NCI-H2227 (cell line): ENCODE results near the gene OTUD5.
A peak's percentile ranks its signal among the peaks of the same experiment; 100 is the strongest.

Source experiments
- DNase-seq: peaks from one replicate; lab custom pipeline; 2025; ENCODE audit not compliant: unreplicated experiment; lab: John Stamatoyannopoulos, UW

The OTUD5 gene

GRCh38 chrX:48972220-48973164 lies 15.1 kb upstream of the OTUD5 start:
- DNase-seq = peak; percentile 94

DNA sequence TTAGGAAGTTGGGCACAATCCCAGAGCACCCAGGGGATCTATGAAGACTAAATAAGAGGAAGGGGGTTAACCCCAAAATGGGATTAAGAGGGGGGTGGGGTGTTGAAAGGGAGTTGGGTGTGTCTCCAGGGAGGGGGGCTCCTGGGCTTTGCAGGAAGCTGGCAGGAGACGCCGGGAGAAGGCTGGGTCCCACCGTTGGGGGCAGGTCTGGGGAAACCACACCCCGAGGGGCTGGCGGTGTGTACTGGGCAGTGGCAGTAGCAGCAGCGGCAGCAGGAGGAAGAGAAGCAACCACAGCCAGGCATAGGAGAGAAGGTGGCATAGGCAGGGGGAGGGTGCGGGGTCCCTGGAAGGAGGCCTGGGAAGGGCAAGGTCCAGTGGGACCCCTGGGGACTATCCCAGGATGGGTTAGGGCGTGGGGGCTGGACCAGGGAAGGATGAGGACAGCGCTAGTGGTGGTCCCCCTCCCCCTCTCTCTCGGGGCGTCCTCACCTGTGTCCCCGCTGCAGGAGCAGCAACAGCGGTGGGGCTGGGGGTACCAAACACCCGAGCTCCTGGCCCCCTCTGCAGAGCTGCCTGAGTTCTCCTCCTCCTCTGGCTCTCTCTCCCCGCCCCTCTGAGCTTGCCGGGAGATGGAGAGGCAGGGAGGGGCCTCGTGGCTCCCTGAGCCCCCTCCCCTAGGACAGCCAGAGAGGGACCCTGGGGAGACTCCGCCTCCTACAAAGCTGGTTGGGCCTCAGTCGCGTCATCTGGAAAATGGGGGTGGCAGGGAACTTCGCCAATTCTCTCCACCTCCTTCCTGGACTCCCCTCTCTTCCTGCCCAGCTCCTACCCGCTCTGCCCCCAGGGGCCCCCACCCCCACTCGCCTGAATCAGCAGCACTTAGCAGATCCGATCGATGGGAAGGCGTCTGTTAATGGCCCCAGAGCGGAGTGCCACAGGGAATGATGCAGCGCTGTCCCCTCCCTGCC lies 14.1 kb upstream of the OTUD5 start, which contains the start of gene KCND1:
KCND1 (minus strand) TSS at position 596 of the 971 bp plus-strand sequence. CDS start 1,573 bp downstream, outside the sequence.
- peak; percentile 98 for DNase-seq

GRCh38 chrX:48969471-48969870 lies 12.1 kb upstream of the OTUD5 start:
- DNase-seq = no peak

DNA sequence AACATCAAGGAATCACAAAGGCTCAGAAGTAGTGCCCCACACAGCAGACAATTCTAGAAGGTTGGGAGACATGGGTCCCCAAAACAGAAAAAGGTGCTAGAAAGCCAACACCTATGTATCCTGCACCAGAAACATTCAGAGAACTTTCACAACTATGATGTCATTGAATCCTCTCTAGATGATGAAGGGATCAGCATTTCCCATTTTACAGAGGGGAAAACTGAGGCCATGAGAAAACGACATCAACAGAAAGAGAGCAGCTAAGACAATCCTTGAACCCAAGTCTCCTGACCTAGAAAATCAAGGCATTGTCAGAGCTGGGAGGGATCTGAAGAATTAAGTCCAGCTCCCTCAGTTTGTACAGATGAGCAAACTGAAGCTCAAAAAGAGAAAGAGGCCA lies 11.0 kb upstream of the OTUD5 start:
- DNase-seq = no peak

DNA sequence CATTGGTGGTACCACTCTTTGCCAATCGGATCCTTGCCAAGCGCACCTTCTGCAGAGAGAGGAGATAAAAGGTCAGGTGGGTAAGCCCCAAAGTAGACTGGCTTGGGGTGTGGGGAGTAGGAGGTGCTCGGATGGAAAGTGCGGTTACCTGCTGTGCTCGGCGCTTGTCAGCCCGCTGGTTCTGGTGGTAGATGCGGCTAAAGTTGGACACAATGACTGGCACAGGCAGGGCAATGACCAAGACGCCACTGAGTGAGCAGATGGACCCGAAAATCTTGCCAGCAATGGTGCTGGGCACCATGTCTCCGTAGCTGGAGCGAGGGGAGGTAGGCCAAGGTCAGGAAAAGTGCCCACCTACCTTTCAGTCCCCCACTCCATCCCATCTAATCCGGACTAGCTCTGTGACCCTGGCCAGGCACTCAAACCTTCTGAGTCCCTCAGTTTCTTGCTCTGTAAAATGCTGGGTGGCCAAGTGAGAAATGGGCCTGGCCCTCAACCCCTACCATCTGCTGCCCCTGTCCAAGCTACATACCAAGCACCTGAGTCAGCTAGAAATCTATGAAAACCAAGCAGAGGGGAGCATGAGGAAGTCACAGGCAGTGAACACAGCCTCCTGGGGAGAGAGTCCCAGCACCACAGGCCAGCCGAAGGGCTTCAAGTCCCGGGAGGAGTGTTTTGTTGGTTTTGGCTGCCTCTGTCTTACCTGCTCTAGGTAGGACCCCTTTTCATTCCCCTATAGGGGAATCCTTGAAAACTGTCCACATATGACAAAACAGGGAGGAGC lies 9.6 kb upstream of the OTUD5 start:
- DNase-seq = no peak

- no peak for DNase-seq
Observed at GRCh38 chrX:48965959-48966358, 8.6 kb upstream of the OTUD5 start.

DNA sequence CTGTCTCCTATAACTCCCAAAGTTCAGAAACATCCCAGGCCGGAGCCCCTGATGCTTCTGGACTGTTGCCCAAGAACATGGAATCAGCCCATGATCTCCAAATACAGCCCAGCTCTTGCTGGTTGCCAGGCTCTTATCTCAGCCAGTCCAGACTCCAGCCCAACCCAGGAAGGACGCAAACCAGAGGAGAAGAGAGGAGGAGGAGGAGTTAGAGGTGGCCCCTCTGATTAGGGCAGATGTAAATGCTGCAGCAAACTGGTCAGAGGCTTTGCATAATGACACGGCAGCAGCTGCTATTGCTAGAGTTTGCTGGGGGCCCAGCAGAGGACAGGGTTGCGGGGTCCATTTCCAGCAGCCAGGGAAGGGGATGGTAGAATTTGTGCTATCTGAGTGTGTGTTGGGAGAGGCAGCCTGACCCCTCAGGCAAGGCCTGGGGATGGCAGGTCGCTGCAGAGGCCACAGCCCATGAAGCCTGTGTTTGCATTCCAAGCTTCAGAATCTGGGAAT lies 4.2 kb upstream of the OTUD5 start:
- DNase-seq = no peak

DNA sequence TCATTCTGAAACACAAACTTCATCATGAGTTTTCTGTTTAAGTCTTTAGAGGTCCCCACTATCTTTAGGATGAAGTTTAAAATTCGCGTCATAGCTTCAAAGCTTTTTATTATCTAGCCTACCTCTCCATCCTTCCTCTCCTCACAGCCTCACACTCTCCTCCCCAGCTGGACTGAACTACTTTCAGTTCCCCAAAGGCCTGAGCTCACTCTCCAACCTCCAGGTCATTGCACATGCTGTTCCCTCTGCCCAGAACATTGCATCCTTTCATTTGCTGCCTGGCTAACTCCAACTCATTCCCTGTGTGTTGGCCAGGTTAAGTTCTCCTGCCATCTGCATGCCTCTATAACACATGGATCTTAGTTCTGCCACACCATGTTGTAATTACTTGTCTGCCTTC lies 2.9 kb upstream of the OTUD5 start:
- DNase-seq = no peak

DNA sequence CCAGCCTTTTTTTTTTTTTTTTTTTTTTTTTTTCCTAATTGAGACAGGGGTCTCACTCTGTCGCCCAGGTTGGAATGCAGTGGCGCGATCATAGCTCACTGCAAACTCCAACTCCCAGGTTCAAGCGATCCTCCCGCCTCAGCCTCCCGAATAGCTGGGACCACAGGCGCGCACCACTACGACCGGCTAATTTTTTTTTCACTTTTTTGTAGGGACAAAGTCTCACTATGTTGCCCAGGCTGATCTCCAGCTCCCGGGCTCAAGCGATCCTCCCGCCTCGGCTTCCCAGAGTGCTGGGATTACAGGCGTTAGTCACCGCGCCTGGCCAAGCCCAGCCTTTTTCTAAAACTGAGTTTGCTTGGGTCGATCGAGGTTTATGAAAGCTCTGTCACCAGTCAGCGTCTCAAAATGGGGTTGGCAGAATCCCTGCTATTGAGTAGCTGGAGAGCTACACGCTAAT lies 1.3 kb upstream of the OTUD5 start:
- DNase-seq = peak; percentile 71

- DNase-seq = peak; percentile 99
Observed at GRCh38 chrX:48957827-48958634, 624 bp upstream of the OTUD5 start.

DNA sequence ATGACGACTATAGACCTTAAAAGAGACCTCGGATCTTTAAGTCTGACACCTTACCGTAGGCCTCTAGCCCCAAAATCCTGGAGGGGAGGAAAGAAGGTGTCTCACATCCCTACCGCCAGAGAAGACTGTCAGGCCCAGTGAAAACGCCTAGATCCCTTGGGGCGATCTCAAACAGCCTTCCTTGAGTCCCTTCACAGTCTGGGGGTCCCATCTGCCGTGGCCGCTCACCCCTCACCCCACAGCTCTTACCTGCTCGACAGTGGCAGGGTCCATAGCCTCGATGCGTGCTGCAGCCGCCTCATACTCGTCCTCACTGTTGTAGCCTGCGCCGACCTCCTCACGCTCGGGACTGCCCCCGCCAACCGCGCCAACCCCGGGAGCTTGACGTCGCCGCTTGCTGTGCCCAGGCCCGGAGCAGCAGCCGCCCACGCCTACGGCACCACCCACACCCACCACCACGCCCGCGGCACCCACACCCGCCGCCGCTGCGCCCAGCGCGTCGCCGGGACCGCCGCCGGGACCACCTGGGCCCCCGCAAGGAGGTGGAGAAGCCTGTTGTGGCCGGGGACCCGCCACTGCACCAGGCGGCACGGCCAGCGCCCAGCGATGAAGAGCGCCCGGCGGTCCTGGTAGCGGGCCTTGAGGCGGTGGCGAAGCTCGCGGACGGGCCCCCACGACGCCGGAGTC lies 536 bp downstream of the OTUD5 start:
- no peak for DNase-seq

GRCh38 chrX:48948589-48948988 lies 8.8 kb downstream of the OTUD5 start:
- DNase-seq = no peak

GRCh38 chrX:48945517-48946348 lies 11.7 kb downstream of the OTUD5 start:
- DNase-seq = peak; percentile 69

DNA sequence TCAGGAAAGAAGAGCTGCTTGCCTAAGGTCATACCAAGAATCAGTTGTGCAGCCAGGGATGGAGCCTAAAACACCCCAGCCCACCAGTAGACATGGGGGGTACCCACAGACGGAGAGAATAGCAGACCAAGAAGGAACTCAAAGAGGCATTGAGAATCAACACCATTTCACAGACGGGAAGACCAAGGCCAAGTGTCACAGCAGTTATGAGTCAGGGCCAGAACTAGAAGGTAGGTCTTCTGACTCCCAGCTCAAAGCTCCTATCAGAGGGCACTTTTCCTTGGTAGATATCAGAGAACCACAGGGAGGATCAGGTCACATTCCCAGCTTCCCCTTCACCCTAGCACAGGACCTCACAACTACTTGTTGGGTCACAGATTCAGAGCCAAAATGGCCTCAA lies 14.5 kb downstream of the OTUD5 start:
- DNase-seq = no peak

DNA sequence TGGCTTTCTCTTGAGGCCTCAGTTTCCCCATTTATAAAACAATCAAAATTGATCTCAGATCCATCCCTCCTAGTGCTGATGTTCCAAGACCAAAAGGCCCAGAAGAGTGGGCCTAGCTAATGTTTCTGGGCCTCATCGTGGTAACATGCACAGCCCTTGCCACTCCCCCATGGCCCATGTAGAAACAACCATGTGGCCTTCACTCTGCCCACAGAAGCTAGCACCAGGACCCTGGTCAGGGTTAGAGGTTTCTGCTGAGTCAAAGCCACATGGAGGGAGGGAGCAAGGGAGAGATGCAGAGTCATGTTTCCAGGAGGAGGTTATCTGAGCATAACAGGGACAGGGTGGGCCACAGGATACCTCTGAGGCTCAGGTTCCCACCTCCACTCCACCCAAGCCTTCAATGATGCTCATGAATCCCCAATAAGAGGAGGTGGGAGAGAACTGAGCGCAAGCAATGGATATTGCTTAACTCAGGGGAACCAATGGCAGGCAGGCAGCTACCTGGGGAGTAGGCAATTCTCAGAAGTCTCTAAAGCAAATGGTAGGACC lies 16.9 kb downstream of the OTUD5 start:
- DNase-seq = no peak

DNA sequence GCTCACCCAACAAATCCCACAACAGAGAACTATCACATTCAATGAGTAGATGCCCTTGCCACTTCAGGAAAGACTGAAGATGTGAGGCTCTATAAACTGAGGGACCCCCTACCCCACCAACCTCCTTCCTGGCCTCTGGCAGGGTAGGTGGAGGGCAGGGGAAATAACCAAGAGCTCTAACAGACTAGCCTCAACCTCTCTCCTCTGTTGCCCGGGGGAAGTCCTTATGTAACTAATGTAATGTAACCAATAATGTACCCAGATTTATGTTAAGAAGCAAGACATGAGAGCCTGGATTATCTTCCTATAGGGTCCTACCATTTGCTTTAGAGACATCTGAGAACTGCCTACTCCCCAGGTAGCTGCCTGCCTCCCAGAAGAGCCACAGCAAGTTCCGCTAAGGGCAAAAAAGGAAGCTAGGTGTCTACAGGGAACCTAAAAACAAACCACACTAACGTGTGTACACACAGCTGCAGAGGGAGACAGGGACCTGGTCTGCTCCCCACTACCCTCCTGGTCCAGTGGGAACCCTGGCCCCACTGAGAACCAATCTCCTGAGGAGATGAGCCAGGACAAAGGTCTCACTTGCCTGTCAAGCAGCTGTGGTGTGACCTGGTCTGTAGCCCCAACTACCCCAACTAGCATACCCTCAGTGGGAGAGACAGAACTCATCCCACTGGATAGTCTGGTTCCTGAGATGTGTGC lies 17.7 kb downstream of the OTUD5 start:
- no peak for DNase-seq

DNA sequence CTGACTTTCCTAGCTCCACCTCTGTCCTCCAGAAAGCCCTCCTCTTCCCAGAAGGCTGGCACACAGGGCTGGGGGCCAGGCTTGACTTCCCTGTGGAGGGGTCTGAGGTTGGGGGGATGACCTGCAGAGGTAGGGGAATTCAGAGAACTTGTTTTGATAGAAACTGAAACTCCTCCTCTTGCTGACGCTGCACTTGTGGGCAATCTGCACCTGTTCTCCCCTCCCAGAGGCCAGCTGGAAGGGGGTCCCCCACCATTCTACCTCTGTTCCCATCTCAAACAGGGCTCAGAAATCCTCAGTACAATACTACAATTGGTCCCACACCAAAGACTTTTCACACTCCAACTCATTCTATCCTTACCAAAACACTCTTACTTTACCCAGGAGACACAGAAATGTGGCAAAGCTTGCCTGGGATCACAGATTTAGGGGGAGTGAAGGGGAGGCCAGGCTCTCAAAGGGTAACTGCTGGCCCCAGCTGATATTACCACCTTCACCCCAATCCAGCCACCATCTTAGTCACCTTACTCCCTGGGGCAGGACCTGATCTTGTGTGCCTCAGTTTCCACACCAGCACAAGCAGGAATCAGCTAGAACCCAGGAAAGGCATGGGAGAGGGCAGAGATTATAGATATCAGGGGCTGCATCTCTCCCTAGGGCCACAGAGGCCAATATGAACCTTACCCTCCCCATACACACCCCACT lies 18.5 kb downstream of the OTUD5 start:
- no peak for DNase-seq
